Measurements from ENCODE around the gene ARHGAP32.

The ARHGAP32 gene

GRCh38 chr11:128917144-128917724 lies 274.9 kb downstream of the ARHGAP32 start:
- Histone ChIP-seq H3K36me3 (replicated peaks) (no peaks in the 10 kb centered on the region), H3K4me1 (no peaks in the 10 kb centered on the region), H3K4me3 (no peak overlapping the region), H3K9me3 (no peaks in the 10 kb centered on the region), H3K27me3 (ENCODE audit: low read depth) (no peaks in the 10 kb centered on the region)
- in situ Hi-C loops (cut with MboI; ENCODE audit: low sequenced_read_pairs) = no loop called here
- no peak for DNase-seq (ENCODE audit: low spot score in 2 of 2)

- no peaks in the 10 kb centered on the region for H3K36me3 ChIP-seq (replicated peaks)
- in situ Hi-C loops (cut with MboI; ENCODE audit: low sequenced_read_pairs) = no loop called here
- no peaks in the 10 kb centered on the region for H3K4me1 ChIP-seq
- H3K27me3 ChIP-seq (ENCODE audit: low read depth) = no peaks in the 10 kb centered on the region
- no peak for DNase-seq (ENCODE audit: low spot score in 2 of 2)
- H3K4me3 ChIP-seq = no peak overlapping the region
- no peaks in the 10 kb centered on the region for H3K9me3 ChIP-seq
Observed at GRCh38 chr11:128916681-128917080, 275.4 kb downstream of the ARHGAP32 start.

- in situ Hi-C loops (cut with MboI; ENCODE audit: low sequenced_read_pairs) = no loop called here
- H3K27me3 ChIP-seq (ENCODE audit: low read depth) = no peaks in the 10 kb centered on the region
- H3K4me1 ChIP-seq = no peaks in the 10 kb centered on the region
- H3K4me3 ChIP-seq = no peak overlapping the region
- no peaks in the 10 kb centered on the region for H3K36me3 ChIP-seq (replicated peaks)
- DNase-seq (ENCODE audit: low spot score in 2 of 2) = no peak
- H3K9me3 ChIP-seq = no peaks in the 10 kb centered on the region
Observed at GRCh38 chr11:128916037-128916572, 276.0 kb downstream of the ARHGAP32 start.

GRCh38 chr11:128915149-128915521 lies 277.0 kb downstream of the ARHGAP32 start:
- no peaks in the 10 kb centered on the region for H3K4me1 ChIP-seq
- no peak for DNase-seq (ENCODE audit: low spot score in 2 of 2)
- H3K9me3 ChIP-seq = no peaks in the 10 kb centered on the region
- H3K4me3 ChIP-seq = no peak overlapping the region
- in situ Hi-C loops (cut with MboI; ENCODE audit: low sequenced_read_pairs) = no loop called here
- H3K27me3 ChIP-seq (ENCODE audit: low read depth) = no peaks in the 10 kb centered on the region
- no peaks in the 10 kb centered on the region for H3K36me3 ChIP-seq (replicated peaks)
